Central memory CD8-positive, alpha-beta T cell (primary cell): ENCODE results near the gene SLC4A9.
A peak's percentile ranks its signal among the peaks of the same experiment; 100 is the strongest.

Experiments
- ATAC-seq: fragments of 150-1000 bp; cut with Tn5 transposase; replicated peaks from 2 replicates; pipeline ENCODE4 v1.10.0; 2022; ENCODE audit warnings: mild to moderate bottlenecking, moderate FRiP score, moderate number of reproducible peaks; ENCODE audit not compliant: poor library complexity, severe bottlenecking; ENCODE audit errors: extremely low read depth
- DNase-seq, 2 donors: peaks; one replicate each; pipeline ENCODE4 v3.0.0; 2021; ENCODE audit warnings: low spot score in 2 of 2
- H3K27ac Mint-ChIP-seq: one replicate; pipeline ENCODE4 v1.8.0; 2022; ENCODE audit warnings: low read depth, mild to moderate bottlenecking, moderate library complexity, mixed read lengths
- H3K27me3 Mint-ChIP-seq: one replicate; pipeline ENCODE4 v1.8.0; 2022; ENCODE audit warnings: mixed read lengths
- H3K36me3 Mint-ChIP-seq: one replicate; pipeline ENCODE4 v1.8.0; 2022; ENCODE audit warnings: mild to moderate bottlenecking, moderate library complexity, mixed read lengths; ENCODE audit not compliant: insufficient read depth
- H3K4me1 Mint-ChIP-seq: one replicate; pipeline ENCODE4 v1.8.0; 2022; ENCODE audit warnings: mixed read lengths
- H3K4me3 Mint-ChIP-seq: one replicate; pipeline ENCODE4 v1.8.0; 2022; ENCODE audit warnings: mild to moderate bottlenecking, moderate library complexity, mixed read lengths
- H3K9me3 Mint-ChIP-seq: one replicate; pipeline ENCODE4 v1.8.0; 2022; ENCODE audit warnings: mixed read lengths

The SLC4A9 gene

GRCh38 chr5:140398379-140398811, 38.4 kb downstream of the SLC4A9 start:
- peaks cover 12% of the 10 kb centered on the region for H3K4me1 Mint-ChIP-seq
- no peak for DNase-seq
- no peak overlapping the region for H3K27ac Mint-ChIP-seq
- ATAC-seq: no peak
- H3K4me3 Mint-ChIP-seq: no peak overlapping the region
- H3K36me3 Mint-ChIP-seq: peaks cover under 1% of the 10 kb centered on the region
- H3K27me3 Mint-ChIP-seq: no peaks in the 10 kb centered on the region
- H3K9me3 Mint-ChIP-seq: no peaks in the 10 kb centered on the region

- H3K9me3 Mint-ChIP-seq: no peaks in the 10 kb centered on the region
- H3K4me1 Mint-ChIP-seq: peaks cover 27% of the 10 kb centered on the region
- no peak overlapping the region for H3K27ac Mint-ChIP-seq
- ATAC-seq (no peak), DNase-seq (peak in 1 of 2 donors; percentile 13)
- peaks cover 6% of the 10 kb centered on the region for H3K36me3 Mint-ChIP-seq
- no peaks in the 10 kb centered on the region for H3K27me3 Mint-ChIP-seq
- no peak overlapping the region for H3K4me3 Mint-ChIP-seq
Observed at GRCh38 chr5:140399979-140400729, 40.2 kb downstream of the SLC4A9 start.

DNA sequence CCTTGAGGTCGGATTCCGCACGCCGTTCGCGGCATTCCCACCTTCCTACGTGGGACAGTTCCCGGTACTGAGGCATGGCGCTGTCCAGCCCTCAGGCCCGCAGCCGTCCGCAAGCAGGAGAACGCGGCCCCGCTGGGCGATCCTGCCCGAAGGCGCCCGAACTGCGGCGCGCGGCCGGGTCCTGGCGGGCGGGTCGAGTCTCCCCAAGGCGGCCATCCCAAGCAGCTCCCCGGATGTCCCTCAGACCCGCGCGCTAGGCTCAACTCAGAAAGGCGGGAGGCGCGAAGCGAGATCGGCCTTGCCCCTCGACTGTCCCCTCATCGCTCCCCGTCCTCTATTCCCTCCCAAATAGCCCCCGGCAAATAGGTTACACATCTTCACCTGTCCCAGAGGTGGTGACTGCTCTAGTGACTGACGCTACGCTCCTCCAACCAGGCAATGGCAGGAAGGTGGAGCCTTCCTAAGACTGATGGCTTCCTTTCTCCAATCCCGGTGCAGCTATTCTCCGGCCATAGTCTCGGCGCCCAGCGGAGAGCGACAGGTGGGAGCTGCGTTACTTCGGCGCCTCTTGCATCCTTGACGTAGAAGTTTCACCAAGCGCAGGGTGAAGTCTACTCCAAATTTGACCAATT, 40.9 kb downstream of the SLC4A9 start:
- no peak overlapping the region for H3K27ac Mint-ChIP-seq
- DNase-seq (peak; percentile 73 to 78), ATAC-seq (peak; percentile 67)
- no peak overlapping the region for H3K4me3 Mint-ChIP-seq
- peaks cover 6% of the 10 kb centered on the region for H3K36me3 Mint-ChIP-seq
- no peaks in the 10 kb centered on the region for H3K27me3 Mint-ChIP-seq
- H3K4me1 Mint-ChIP-seq: peaks cover 31% of the 10 kb centered on the region
- no peaks in the 10 kb centered on the region for H3K9me3 Mint-ChIP-seq

DNA sequence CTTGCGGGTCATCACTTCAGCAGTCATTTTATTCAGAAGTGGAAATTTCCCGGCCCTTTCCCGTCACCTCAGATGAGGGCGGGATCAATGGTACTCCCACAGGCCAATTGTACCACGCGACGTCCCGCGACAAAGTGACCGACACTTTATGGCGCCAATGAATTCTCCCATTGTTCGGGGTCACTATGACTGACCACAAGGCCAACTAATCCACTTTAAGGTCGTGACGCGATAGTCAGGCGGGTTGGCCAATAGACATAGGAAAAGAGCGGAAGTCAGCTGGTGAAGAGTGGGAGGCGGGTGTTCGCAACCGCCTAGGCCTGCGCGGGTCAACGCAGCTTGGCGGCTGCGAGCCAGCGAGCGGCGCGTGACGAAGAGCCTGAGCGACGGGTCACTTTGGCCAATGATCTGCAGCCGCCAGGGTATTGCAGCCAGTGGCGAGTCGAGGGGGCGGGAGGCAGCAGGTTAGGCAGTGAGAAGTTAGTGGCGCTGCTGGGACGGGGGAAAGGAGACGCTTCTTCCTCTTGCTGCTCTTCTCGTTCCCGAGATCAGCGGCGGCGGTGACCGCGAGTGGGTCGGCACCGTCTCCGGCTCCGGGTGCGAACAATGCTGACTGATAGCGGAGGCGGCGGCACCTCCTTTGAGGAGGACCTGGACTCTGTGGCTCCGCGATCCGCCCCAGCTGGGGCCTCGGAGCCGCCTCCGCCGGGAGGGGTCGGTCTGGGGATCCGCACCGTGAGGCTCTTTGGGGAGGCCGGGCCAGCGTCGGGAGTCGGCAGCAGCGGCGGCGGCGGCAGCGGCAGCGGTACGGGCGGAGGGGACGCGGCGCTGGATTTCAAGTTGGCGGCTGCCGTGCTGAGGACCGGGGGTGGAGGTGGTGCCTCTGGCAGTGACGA, 41.6 kb downstream of the SLC4A9 start, which contains the start of gene ANKHD1:
TSS of gene ANKHD1 (plus strand) at position 472 of the 896 bp plus-strand sequence. CDS start at position 607, 135 bp downstream.
- Mint-ChIP-seq H3K9me3 (no peaks in the 10 kb centered on the region), H3K27me3 (no peaks in the 10 kb centered on the region), H3K27ac (no peak within 1 kb of the TSS), H3K4me1 (peaks cover 31% of the 10 kb centered on the region), H3K36me3 (peaks cover 11% of the 10 kb centered on the region), H3K4me3 (no peak within 1 kb of the TSS)
- ATAC-seq: peak; percentile 83
- DNase-seq: peak; percentile 83 to 97

GRCh38 chr5:140402258-140403074, 42.5 kb downstream of the SLC4A9 start:
- H3K4me1 Mint-ChIP-seq: peaks cover 31% of the 10 kb centered on the region
- H3K9me3 Mint-ChIP-seq: no peaks in the 10 kb centered on the region
- ATAC-seq (peak; percentile 1), DNase-seq (peak in 1 of 2 donors; percentile 24)
- H3K27ac Mint-ChIP-seq: no peak overlapping the region
- H3K36me3 Mint-ChIP-seq: peaks cover 16% of the 10 kb centered on the region
- H3K27me3 Mint-ChIP-seq: no peaks in the 10 kb centered on the region
- no peak overlapping the region for H3K4me3 Mint-ChIP-seq

- DNase-seq (no peak), ATAC-seq (no peak)
- H3K27ac Mint-ChIP-seq: peak overlapping the region; percentile 35
- H3K36me3 Mint-ChIP-seq: peaks cover 18% of the 10 kb centered on the region
- no peak overlapping the region for H3K4me3 Mint-ChIP-seq
- H3K9me3 Mint-ChIP-seq: no peaks in the 10 kb centered on the region
- peaks cover 31% of the 10 kb centered on the region for H3K4me1 Mint-ChIP-seq
- no peaks in the 10 kb centered on the region for H3K27me3 Mint-ChIP-seq
Observed at GRCh38 chr5:140403613-140404012, 43.6 kb downstream of the SLC4A9 start.

- peaks cover 21% of the 10 kb centered on the region for H3K36me3 Mint-ChIP-seq
- DNase-seq (no peak), ATAC-seq (no peak)
Observed at GRCh38 chr5:140408750-140409241, 48.8 kb downstream of the SLC4A9 start.

DNA sequence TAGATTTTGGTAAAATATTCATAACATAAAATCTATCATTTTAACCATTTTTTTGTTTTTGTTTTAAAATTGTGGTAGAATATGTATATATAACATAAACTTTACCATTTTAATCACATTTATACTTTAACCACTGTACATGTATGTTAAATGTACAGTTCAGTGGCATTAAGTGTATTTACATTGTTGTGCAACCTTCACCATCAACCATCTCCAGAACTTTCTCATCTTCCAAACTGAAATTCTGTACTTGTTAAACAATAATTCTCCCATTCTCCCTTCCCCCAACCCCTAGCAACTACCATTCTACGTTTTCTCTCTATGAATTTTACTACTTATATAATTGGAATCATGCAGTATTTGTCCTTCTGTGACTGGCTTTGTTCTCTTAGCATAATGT, 53.2 kb downstream of the SLC4A9 start:
- Mint-ChIP-seq H3K27ac (peak overlapping the region; percentile 9), H3K36me3 (peaks cover 13% of the 10 kb centered on the region), H3K4me1 (peaks cover 33% of the 10 kb centered on the region), H3K27me3 (no peaks in the 10 kb centered on the region), H3K9me3 (no peaks in the 10 kb centered on the region), H3K4me3 (no peak overlapping the region)
- DNase-seq (no peak), ATAC-seq (no peak)

More at GRCh38 chr5:140408750-140409241, 48.8 kb downstream of the SLC4A9 start:
- H3K27me3 Mint-ChIP-seq: no peaks in the 10 kb centered on the region
- H3K4me3 Mint-ChIP-seq: no peak overlapping the region
- peaks cover 33% of the 10 kb centered on the region for H3K4me1 Mint-ChIP-seq
- no peaks in the 10 kb centered on the region for H3K9me3 Mint-ChIP-seq
- H3K27ac Mint-ChIP-seq: no peak overlapping the region

- peaks cover 19% of the 10 kb centered on the region for H3K36me3 Mint-ChIP-seq
- peaks cover 64% of the 10 kb centered on the region for H3K4me1 Mint-ChIP-seq
- no peak for ATAC-seq
- no peak for DNase-seq
- H3K4me3 Mint-ChIP-seq: no peak overlapping the region
- H3K9me3 Mint-ChIP-seq: no peaks in the 10 kb centered on the region
- H3K27ac Mint-ChIP-seq: no peak overlapping the region
- H3K27me3 Mint-ChIP-seq: no peaks in the 10 kb centered on the region
Observed at GRCh38 chr5:140417235-140417634, 57.2 kb downstream of the SLC4A9 start.

GRCh38 chr5:140418862-140419520, 59.0 kb downstream of the SLC4A9 start:
- Mint-ChIP-seq H3K36me3 (peaks cover 18% of the 10 kb centered on the region), H3K27ac (peak overlapping the region; percentile 77), H3K4me3 (peak overlapping the region; percentile 9), H3K4me1 (peaks cover 60% of the 10 kb centered on the region), H3K27me3 (no peaks in the 10 kb centered on the region), H3K9me3 (no peaks in the 10 kb centered on the region)
- no peak for DNase-seq
- no peak for ATAC-seq

- DNase-seq: no peak
- Mint-ChIP-seq H3K36me3 (peaks cover 16% of the 10 kb centered on the region), H3K27ac (peak overlapping the region; percentile 77), H3K4me1 (peaks cover 63% of the 10 kb centered on the region), H3K9me3 (no peaks in the 10 kb centered on the region), H3K27me3 (no peaks in the 10 kb centered on the region), H3K4me3 (peak overlapping the region; percentile 42)
- ATAC-seq: no peak
Observed at GRCh38 chr5:140420226-140420570, 60.2 kb downstream of the SLC4A9 start.
